HepG2 (cell line): ENCODE data around the gene FYB1. TPM values are rescaled to one million over a fixed set of nuclear protein-coding genes. Genes with fewer than 3 reads are reported as not detected.

Experiments
- ATAC-seq: fragments of 200-7000 bp; cut with Tn5 transposase; 3 replicates; pipeline ENCODE4 v1.9.1; 2020; ENCODE audit warnings: mild to moderate bottlenecking, moderate library complexity
- BruUV-seq: library from RNA; stranded (reverse); fragments of 400-500 nt; replicated peaks from 2 replicates; lab custom pipeline; 2021; lab: Mats Ljungman, UMichigan
- CTCF ChIA-PET: fragments of 300-600 bp; formaldehyde crosslinking; extraction: SDS; loops from one replicate; lab custom pipeline; 2021; ENCODE audit warnings: low total read pairs, inconsistent platforms, low intra/inter-chr PET ratio; lab: Yijun Ruan, JAX
- POLR2A ChIA-PET: fragments of 350-600 bp; sonication (Branson Sonifier 250); formaldehyde crosslinking; loops from one replicate; lab custom pipeline; 2020; ENCODE audit warnings: antibody characterized with exemption, inconsistent platforms; lab: Yijun Ruan, JAX
- DNase-seq: peaks from one replicate; pipeline ENCODE4 v3.0.0-alpha.2; 2015; ENCODE audit warnings: low spot score
- FAIRE-seq: peaks from 3 replicates; lab custom pipeline; 2011; peaks lifted over from hg19 to GRCh38; lab: Jason Lieb, UNC
- H2AFZ ChIP-seq: one replicate; pipeline ENCODE4 v1.6.1; 2011; ENCODE audit warnings: low read length, inconsistent platforms
- H3K27ac ChIP-seq: fragments of 300-600 bp; 3 replicates; pipeline ENCODE4 v1.8.0; 2011; ENCODE audit warnings: mixed run types, mild to moderate bottlenecking, mixed read lengths, low read length, inconsistent platforms; ENCODE audit not compliant: insufficient read depth; ENCODE audit errors: extremely low read length
- H3K27me3 ChIP-seq, 2 experiments: fragments of 200-600 bp in 1 of 2; 2 replicates in 1 of 2; 3 replicates in 1 of 2; pipeline versions ENCODE4 v1.6.0 to v1.8.0; 2011; ENCODE audit warnings: low read length in 2 of 2, mild to moderate bottlenecking in 2 of 2, moderate library complexity in 2 of 2, inconsistent platforms in 1 of 2; ENCODE audit not compliant: insufficient read depth in 2 of 2, control insufficient read depth in 1 of 2
- H3K36me3 ChIP-seq, 2 experiments: fragments of 200-600 bp in 1 of 2; replicated peaks in 1 of 2; 2 replicates in 1 of 2; 3 replicates in 1 of 2; pipeline versions ENCODE4 v1.5.1 to v1.8.0; 2011; ENCODE audit warnings: low read length in 2 of 2, inconsistent platforms in 1 of 2; ENCODE audit not compliant: insufficient read depth in 2 of 2, control insufficient read depth in 1 of 2
- H3K4me1 ChIP-seq: 2 replicates; pipeline ENCODE4 v1.5.1; 2012; ENCODE audit warnings: low read length, inconsistent platforms; ENCODE audit not compliant: insufficient read depth
- H3K4me2 ChIP-seq: 2 replicates; pipeline ENCODE4 v1.6.0; 2011; ENCODE audit warnings: low read depth, low read length, inconsistent platforms
- H3K4me3 ChIP-seq, 3 experiments: fragments of 200-600 bp in 1 of 3; sonication (generic), shearing (Covaris generic) in 1 of 3; replicated peaks in 1 of 3; 2 replicates each; pipeline ENCODE4 v1.5.1; 2011 to 2016; ENCODE audit warnings: low read length in 3 of 3, inconsistent platforms in 2 of 3, low read depth in 2 of 3, mild to moderate bottlenecking in 2 of 3, control low read depth in 1 of 3, mixed read lengths in 1 of 3; ENCODE audit not compliant: insufficient read depth in 1 of 3
- H3K79me2 ChIP-seq: one replicate; pipeline ENCODE4 v1.6.1; 2011; ENCODE audit warnings: low read length, inconsistent platforms; ENCODE audit not compliant: insufficient read depth
- H3K9ac ChIP-seq: 2 replicates; pipeline ENCODE4 v1.6.0; 2011; ENCODE audit warnings: mild to moderate bottlenecking, low read depth, low read length, inconsistent platforms; ENCODE audit not compliant: insufficient read depth
- H3K9me3 ChIP-seq: 2 replicates; pipeline ENCODE4 v1.5.1; 2012; ENCODE audit warnings: mild to moderate bottlenecking, low read length
- H4K20me1 ChIP-seq: 2 replicates; pipeline ENCODE4 v1.6.0; 2011; ENCODE audit warnings: inconsistent platforms, mild to moderate bottlenecking, low read length, moderate library complexity; ENCODE audit not compliant: insufficient read depth
- GTF2F1 ChIP-seq: fragments of 150-350 bp; IDR thresholded peaks from 2 replicates; pipeline ENCODE4 v1.6.1; 2014; ENCODE audit warnings: low read length
- NFATC3 ChIP-seq: sonication (generic); formaldehyde crosslinking; IDR thresholded peaks from 2 replicates; pipeline ENCODE4 v1.5.1; 2020; ENCODE audit warnings: mild to moderate bottlenecking, missing genetic modification reagents
- PHF21A ChIP-seq: sonication (generic); formaldehyde crosslinking; IDR thresholded peaks from 2 replicates; pipeline ENCODE4 v1.5.0; 2020; ENCODE audit warnings: mild to moderate bottlenecking, missing genetic modification reagents
- ZMYM2 ChIP-seq: sonication (generic); formaldehyde crosslinking; IDR thresholded peaks from 2 replicates; pipeline ENCODE4 v1.8.0; 2022; ENCODE audit warnings: mild to moderate bottlenecking, missing genetic modification reagents
- ZNF687 ChIP-seq: sonication (generic); formaldehyde crosslinking; IDR thresholded peaks from 2 replicates; pipeline ENCODE4 v1.5.1; 2020; ENCODE audit warnings: mild to moderate bottlenecking, missing genetic modification reagents, moderate library complexity
- WGBS: methylation state at CpG from one replicate; pipeline ENCODE4 v1.1.6; 2017; ENCODE audit warnings: low lambda C conversion rate; 5-methylcytosine and 5-hydroxymethylcytosine counted together
- in situ Hi-C: cut with HindIII; loops from 2 replicates; pipeline ENCODE4 v1.10.0; 2017; ENCODE audit warnings: low pct_unique_long_range_greater_than_20kb; ENCODE audit not compliant: extremely low pct_ligation_motif_present
- intact Hi-C: fragments of 100-400 bp; cut with micrococcal nuclease; formaldehyde crosslinking; loops from one replicate; pipeline ENCODE4 v1.10.0; 2022; ENCODE audit not compliant: unreplicated experiment
- polyA plus RNA-seq, 8 experiments: library from polyadenylated mRNA; depleted of rRNA in 3 of 8; stranded (reverse) in 7 of 8; unstranded in 1 of 8; fragments of >200 nt; fragmentation: Illumina TruSeq in 4 of 8; extraction: Trizol in 4 of 8; gene quantifications; 2 replicates each; pipeline versions ENCODE4 v1.2.1 to v1.2.3, GENCODE V29; 2011 to 2016; ENCODE audit warnings: low read depth in 4 of 8, missing spikeins in 1 of 8, mixed read lengths in 1 of 8; ENCODE audit not compliant: insufficient read depth in 1 of 8
- total RNA-seq, 5 experiments: library from RNA; depleted of rRNA; stranded (reverse); fragments of >200 nt; fragmentation: Illumina TruSeq; extraction: Trizol; gene quantifications; 2 replicates each; pipeline ENCODE4 v1.2.3, GENCODE V29; 2016; ENCODE audit warnings: low read depth in 1 of 5
- TF ChIP-seq, protein P1 (sequence below): sonication (generic); formaldehyde crosslinking; IDR thresholded peaks from 2 replicates; pipeline ENCODE4 v1.5.0; 2020; ENCODE audit warnings: mild to moderate bottlenecking, missing genetic modification reagents

Gene FYB1
- total and polyA plus RNA-seq, 2 of the 13 experiments (the other 11 are each of a cell fraction or from before 2014, with no cell fraction given): 0.03 TPM; not detected in 1

GRCh38 chr5:39063037-39063436 lies 156.3 kb downstream of the FYB1 start:
- Histone ChIP-seq H3K79me2 (peaks cover 85% of the 10 kb centered on the region), H3K27ac (no peak overlapping the region), H3K9ac (no peak overlapping the region), H3K4me1 (0 out of 2 replicates have a peak, but pooled peaks cover 9% of the 10 kb centered on the region)
- DNase-seq: no peak
- POLR2A ChIA-PET: no interaction called here
- 81% methylated on average over 2 of the region's 2 CpGs for WGBS
- TF ChIP-seq ZMYM2 (CRISPR knock-in tag): no peak
- TF ChIP-seq, protein P1, sequence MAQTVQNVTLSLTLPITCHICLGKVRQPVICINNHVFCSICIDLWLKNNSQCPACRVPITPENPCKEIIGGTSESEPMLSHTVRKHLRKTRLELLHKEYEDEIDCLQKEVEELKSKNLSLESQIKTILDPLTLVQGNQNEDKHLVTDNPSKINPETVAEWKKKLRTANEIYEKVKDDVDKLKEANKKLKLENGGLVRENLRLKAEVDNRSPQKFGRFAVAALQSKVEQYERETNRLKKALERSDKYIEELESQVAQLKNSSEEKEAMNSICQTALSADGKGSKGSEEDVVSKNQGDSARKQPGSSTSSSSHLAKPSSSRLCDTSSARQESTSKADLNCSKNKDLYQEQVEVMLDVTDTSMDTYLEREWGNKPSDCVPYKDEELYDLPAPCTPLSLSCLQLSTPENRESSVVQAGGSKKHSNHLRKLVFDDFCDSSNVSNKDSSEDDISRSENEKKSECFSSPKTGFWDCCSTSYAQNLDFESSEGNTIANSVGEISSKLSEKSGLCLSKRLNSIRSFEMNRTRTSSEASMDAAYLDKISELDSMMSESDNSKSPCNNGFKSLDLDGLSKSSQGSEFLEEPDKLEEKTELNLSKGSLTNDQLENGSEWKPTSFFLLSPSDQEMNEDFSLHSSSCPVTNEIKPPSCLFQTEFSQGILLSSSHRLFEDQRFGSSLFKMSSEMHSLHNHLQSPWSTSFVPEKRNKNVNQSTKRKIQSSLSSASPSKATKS (CRISPR knock-in tag): no peak
- TF ChIP-seq PHF21A (CRISPR knock-in tag): no peak
- no peak for TF ChIP-seq NFATC3
- no peak for TF ChIP-seq GTF2F1
- TF ChIP-seq ZNF687 (CRISPR knock-in tag): no peak
- TF ChIP-seq, all 625 proteins: peak for 0
- Histone ChIP-seq H4K20me1 (peaks cover 21% of the 10 kb centered on the region), H3K4me2 (no peak overlapping the region), H3K36me3 (peaks cover 2 to 10% of the 10 kb centered on the region in 2 experiments; a peak in 2 of 5 replicates), H3K27me3 (no peaks in the 10 kb centered on the region), H2AFZ (no peak overlapping the region), H3K4me3 (no peak overlapping the region), H3K9me3 (peaks cover 14% of the 10 kb centered on the region; the same call in 1 of the 2 replicates)
- ATAC-seq (no peak), FAIRE-seq (no peak)
- CTCF ChIA-PET: no interaction called here
- in situ Hi-C loops: no loop called here
- intact Hi-C loops: no loop called here
- BruUV-seq: no TSS peak
